DOHH2 (cell line): ENCODE results near the gene RTRAF.

Source experiments
- H3F3A ChIP-seq: fragments of 200-600 bp; sonication (generic), shearing (Covaris generic); 2 replicates; pipeline ENCODE4 v1.6.0; 2016; ENCODE audit warnings: antibody characterized with exemption, mild to moderate bottlenecking; ENCODE audit not compliant: control insufficient read depth, insufficient read depth
- H3K27ac ChIP-seq: fragments of 200-600 bp; sonication (generic); 2 replicates; pipeline ENCODE4 v1.5.1; 2014; ENCODE audit warnings: low read depth, mild to moderate bottlenecking, low read length, moderate library complexity
- H3K27me3 ChIP-seq: fragments of 200-600 bp; sonication (generic); 2 replicates; pipeline ENCODE4 v1.6.1; 2014; ENCODE audit warnings: mild to moderate bottlenecking, low read length, mixed read lengths; ENCODE audit not compliant: control insufficient read depth
- H3K36me3 ChIP-seq: fragments of 200-600 bp; sonication (generic); 2 replicates; pipeline ENCODE4 v1.6.1; 2014; ENCODE audit warnings: mild to moderate bottlenecking, low read length, moderate library complexity, mixed read lengths; ENCODE audit not compliant: control insufficient read depth
- H3K4me1 ChIP-seq: fragments of 200-600 bp; sonication (generic); 2 replicates; pipeline ENCODE4 v1.6.1; 2014; ENCODE audit warnings: mild to moderate bottlenecking, low read length, mixed read lengths; ENCODE audit not compliant: control insufficient read depth
- H3K4me2 ChIP-seq: fragments of 200-600 bp; sonication (generic); 2 replicates; pipeline ENCODE4 v1.6.0; 2014; ENCODE audit warnings: mild to moderate bottlenecking, low read length, moderate library complexity
- H3K4me3 ChIP-seq: fragments of 200-600 bp; sonication (generic); 2 replicates; pipeline ENCODE4 v1.5.1; 2014; ENCODE audit warnings: mild to moderate bottlenecking, low read length, mixed read lengths
- H3K79me2 ChIP-seq: fragments of 200-600 bp; sonication (generic); 2 replicates; pipeline ENCODE4 v1.6.1; 2014; ENCODE audit warnings: mild to moderate bottlenecking, low read length, mixed read lengths; ENCODE audit not compliant: control insufficient read depth
- H3K9me2 ChIP-seq: fragments of 200-600 bp; sonication (generic); replicated peaks from 2 replicates; pipeline ENCODE4 v1.6.1; 2014; ENCODE audit warnings: mild to moderate bottlenecking, low read length, mixed read lengths; ENCODE audit not compliant: control insufficient read depth
- H3K9me3 ChIP-seq: fragments of 200-600 bp; sonication (generic); 2 replicates; pipeline ENCODE4 v1.6.1; 2014; ENCODE audit warnings: antibody characterized with exemption, low read length, mixed read lengths; ENCODE audit not compliant: control insufficient read depth, insufficient read depth
- H4K20me1 ChIP-seq: fragments of 200-600 bp; sonication (generic); 2 replicates; pipeline ENCODE4 v1.6.0; 2014; ENCODE audit warnings: low read depth, mild to moderate bottlenecking, antibody characterized with exemption, low read length, moderate library complexity; ENCODE audit not compliant: control insufficient read depth, insufficient read depth
- EZH2phosphoT487 ChIP-seq: fragments of 200-600 bp; sonication (generic); IDR thresholded peaks from 2 replicates; pipeline ENCODE4 v1.6.1; 2017; ENCODE audit warnings: borderline replicate concordance, mild to moderate bottlenecking, antibody characterized with exemption, low read length, moderate library complexity, mixed read lengths
- TF ChIP-seq, protein P1 (sequence below): fragments of 200-600 bp; sonication (generic); IDR thresholded peaks from one replicate; pipeline ENCODE4 v1.5.1; 2014; ENCODE audit warnings: antibody characterized with exemption, mild to moderate bottlenecking, low read depth, low read length; ENCODE audit not compliant: poor library complexity, severe bottlenecking

RTRAF gene

DNA sequence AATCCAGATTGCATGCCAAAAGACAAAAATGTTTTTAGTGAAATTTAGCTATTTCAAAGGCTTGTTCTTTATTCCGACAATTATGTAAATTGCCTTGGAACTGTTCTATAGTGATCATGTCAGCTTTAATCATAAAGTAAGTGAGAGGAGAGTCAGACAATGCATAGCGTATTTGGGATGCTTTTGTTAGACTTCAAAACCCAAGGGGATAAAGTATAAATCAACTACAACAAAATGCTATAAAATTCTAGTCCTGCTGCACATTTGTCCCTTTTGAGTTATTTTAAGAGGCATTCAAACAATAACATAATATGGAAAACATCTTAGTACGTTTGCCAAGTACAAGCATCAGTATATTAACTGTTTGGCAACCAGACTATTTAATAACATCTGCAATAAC, 11.3 kb downstream of the RTRAF start:
- H3K36me3 ChIP-seq = peaks cover 94% of the 10 kb centered on the region

GRCh38 chr14:52002542-52002941, 13.2 kb downstream of the RTRAF start:
- H3K27ac ChIP-seq = no peak overlapping the region

More for the DNA sequence above, 11.3 kb downstream of the RTRAF start:
- Histone ChIP-seq H3K9me2 (no peaks in the 10 kb centered on the region), H3K27ac (no peak overlapping the region), H3K4me1 (no peaks in the 10 kb centered on the region), H3K9me3 (no peaks in the 10 kb centered on the region), H3K27me3 (no peaks in the 10 kb centered on the region), H3K4me3 (no peak overlapping the region), H3F3A (no peaks in the 10 kb centered on the region), H3K4me2 (no peak overlapping the region), H3K79me2 (peaks cover 19% of the 10 kb centered on the region), H4K20me1 (no peaks in the 10 kb centered on the region)
- TF ChIP-seq, protein P1, sequence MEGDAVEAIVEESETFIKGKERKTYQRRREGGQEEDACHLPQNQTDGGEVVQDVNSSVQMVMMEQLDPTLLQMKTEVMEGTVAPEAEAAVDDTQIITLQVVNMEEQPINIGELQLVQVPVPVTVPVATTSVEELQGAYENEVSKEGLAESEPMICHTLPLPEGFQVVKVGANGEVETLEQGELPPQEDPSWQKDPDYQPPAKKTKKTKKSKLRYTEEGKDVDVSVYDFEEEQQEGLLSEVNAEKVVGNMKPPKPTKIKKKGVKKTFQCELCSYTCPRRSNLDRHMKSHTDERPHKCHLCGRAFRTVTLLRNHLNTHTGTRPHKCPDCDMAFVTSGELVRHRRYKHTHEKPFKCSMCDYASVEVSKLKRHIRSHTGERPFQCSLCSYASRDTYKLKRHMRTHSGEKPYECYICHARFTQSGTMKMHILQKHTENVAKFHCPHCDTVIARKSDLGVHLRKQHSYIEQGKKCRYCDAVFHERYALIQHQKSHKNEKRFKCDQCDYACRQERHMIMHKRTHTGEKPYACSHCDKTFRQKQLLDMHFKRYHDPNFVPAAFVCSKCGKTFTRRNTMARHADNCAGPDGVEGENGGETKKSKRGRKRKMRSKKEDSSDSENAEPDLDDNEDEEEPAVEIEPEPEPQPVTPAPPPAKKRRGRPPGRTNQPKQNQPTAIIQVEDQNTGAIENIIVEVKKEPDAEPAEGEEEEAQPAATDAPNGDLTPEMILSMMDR = no peak
- no peak for TF ChIP-seq EZH2phosphoT487

GRCh38 chr14:52003324-52003723, 14.0 kb downstream of the RTRAF start:
- Histone ChIP-seq H3K27ac (no peak overlapping the region), H3K4me1 (no peaks in the 10 kb centered on the region), H3F3A (no peaks in the 10 kb centered on the region), H3K4me2 (no peak overlapping the region), H3K36me3 (peaks cover 94% of the 10 kb centered on the region), H3K27me3 (no peaks in the 10 kb centered on the region), H3K79me2 (no peaks in the 10 kb centered on the region), H4K20me1 (no peaks in the 10 kb centered on the region), H3K9me2 (no peaks in the 10 kb centered on the region), H3K4me3 (no peak overlapping the region), H3K9me3 (no peaks in the 10 kb centered on the region)
- no peak for TF ChIP-seq EZH2phosphoT487
- TF ChIP-seq, protein P1 = no peak

More at GRCh38 chr14:52002542-52002941, 13.2 kb downstream of the RTRAF start:
- Histone ChIP-seq H3K36me3 (peaks cover 94% of the 10 kb centered on the region), H3K4me3 (no peak overlapping the region), H3K4me2 (no peak overlapping the region), H4K20me1 (no peaks in the 10 kb centered on the region), H3K9me2 (no peaks in the 10 kb centered on the region), H3K79me2 (peaks cover 4% of the 10 kb centered on the region; the same call in 1 of the 2 replicates), H3K27me3 (no peaks in the 10 kb centered on the region), H3K9me3 (no peaks in the 10 kb centered on the region), H3K4me1 (no peaks in the 10 kb centered on the region), H3F3A (no peaks in the 10 kb centered on the region)
- TF ChIP-seq EZH2phosphoT487 = no peak
- TF ChIP-seq, protein P1 = no peak
